Measurements from ENCODE around the gene SLC25A45.

The SLC25A45 gene

GRCh38 chr11:65429068-65429681, 46.7 kb upstream of the SLC25A45 start:
- H3K36me3 ChIP-seq (ENCODE audit: control insufficient read depth in 1 of 2, insufficient read depth in 2 of 2, low read length in 2 of 2): peaks cover 5 to 12% of the 10 kb centered on the region in 2 experiments
- H3K4ac ChIP-seq (ENCODE audit: low read depth, low read length): peak overlapping the region; percentile 33
- H2BK120ac ChIP-seq (ENCODE audit: insufficient read depth, low read length, poor library complexity): no peak overlapping the region
- no peak overlapping the region for H3K14ac ChIP-seq (ENCODE audit: low read length)
- no peak overlapping the region for H4K8ac ChIP-seq (ENCODE audit: low read depth, low read length)
- H3K27ac ChIP-seq (ENCODE audit: low read depth, low read length): peak overlapping the region; percentile 27
- H3K4me2 ChIP-seq (ENCODE audit: low read length): no peak overlapping the region
- DNase-seq: peak; percentile 83 to 88
- H2AK5ac ChIP-seq (ENCODE audit: low read length): no peak overlapping the region
- H3K9ac ChIP-seq (ENCODE audit: low read length): no peak overlapping the region
- H4K12ac ChIP-seq (ENCODE audit: low read depth, low read length): no peak overlapping the region
- no CpG with 5 or more reads among the region's 9 CpGs for WGBS (ENCODE audit: extremely low coverage, insufficient coverage, insufficient read length)
- H2BK12ac ChIP-seq (ENCODE audit: low read length): no peak overlapping the region
- no peaks in the 10 kb centered on the region for H3K27me3 ChIP-seq (ENCODE audit: insufficient read depth, low read length)
- peaks cover 6% of the 10 kb centered on the region for H3K79me1 ChIP-seq (ENCODE audit: low read length)
- H3K4me1 ChIP-seq (ENCODE audit: control insufficient read depth in 1 of 2, insufficient read depth in 2 of 2, low read length in 2 of 2): peaks cover 17 to 25% of the 10 kb centered on the region in 2 experiments
- H2AFZ ChIP-seq (ENCODE audit: insufficient read depth, low read length, poor library complexity): no peak overlapping the region
- H3K18ac ChIP-seq (ENCODE audit: low read length): peak overlapping the region; percentile 51
- peaks cover 22% of the 10 kb centered on the region for H3K79me2 ChIP-seq (ENCODE audit: control insufficient read depth, insufficient read depth, low read length, poor library complexity)
- no peak overlapping the region for H4K91ac ChIP-seq (ENCODE audit: low read depth, low read length)
- H3K4me3 ChIP-seq (ENCODE audit: low read depth, low read length): no peak overlapping the region
- no peak overlapping the region for H3K23ac ChIP-seq (ENCODE audit: low read length)
- H2BK5ac ChIP-seq (ENCODE audit: low read depth, low read length, poor library complexity): no peak overlapping the region
- no peaks in the 10 kb centered on the region for H3K9me3 ChIP-seq (ENCODE audit: insufficient read depth, low read depth, low read length)

- no peak overlapping the region for H3K23ac ChIP-seq (ENCODE audit: low read length)
- peaks cover 6% of the 10 kb centered on the region for H3K79me1 ChIP-seq (ENCODE audit: low read length)
- no peak overlapping the region for H4K12ac ChIP-seq (ENCODE audit: low read depth, low read length)
- no peak overlapping the region for H3K14ac ChIP-seq (ENCODE audit: low read length)
- H3K18ac ChIP-seq (ENCODE audit: low read length): no peak overlapping the region
- H3K4me3 ChIP-seq (ENCODE audit: low read depth, low read length): no peak overlapping the region
- no peak overlapping the region for H2AFZ ChIP-seq (ENCODE audit: insufficient read depth, low read length, poor library complexity)
- H2BK12ac ChIP-seq (ENCODE audit: low read length): no peak overlapping the region
- no peak overlapping the region for H4K8ac ChIP-seq (ENCODE audit: low read depth, low read length)
- peak in 1 of 2 donors; percentile 47 for DNase-seq
- no peak overlapping the region for H2BK120ac ChIP-seq (ENCODE audit: insufficient read depth, low read length, poor library complexity)
- H3K4me2 ChIP-seq (ENCODE audit: low read length): no peak overlapping the region
- no CpG with 5 or more reads among the region's 5 CpGs for WGBS (ENCODE audit: extremely low coverage, insufficient coverage, insufficient read length)
- H3K79me2 ChIP-seq (ENCODE audit: control insufficient read depth, insufficient read depth, low read length, poor library complexity): peaks cover 26% of the 10 kb centered on the region
- H3K4me1 ChIP-seq (ENCODE audit: control insufficient read depth in 1 of 2, insufficient read depth in 2 of 2, low read length in 2 of 2): peaks cover 17 to 29% of the 10 kb centered on the region in 2 experiments
- H3K9me3 ChIP-seq (ENCODE audit: insufficient read depth, low read depth, low read length): no peaks in the 10 kb centered on the region
- H2BK5ac ChIP-seq (ENCODE audit: low read depth, low read length, poor library complexity): no peak overlapping the region
- no peak overlapping the region for H3K27ac ChIP-seq (ENCODE audit: low read depth, low read length)
- peaks cover 5 to 9% of the 10 kb centered on the region in 2 experiments for H3K36me3 ChIP-seq (ENCODE audit: control insufficient read depth in 1 of 2, insufficient read depth in 2 of 2, low read length in 2 of 2)
- no peak overlapping the region for H3K9ac ChIP-seq (ENCODE audit: low read length)
- no peaks in the 10 kb centered on the region for H3K27me3 ChIP-seq (ENCODE audit: insufficient read depth, low read length)
- H4K91ac ChIP-seq (ENCODE audit: low read depth, low read length): no peak overlapping the region
- H2AK5ac ChIP-seq (ENCODE audit: low read length): no peak overlapping the region
- no peak overlapping the region for H3K4ac ChIP-seq (ENCODE audit: low read depth, low read length)
Measured at GRCh38 chr11:65428578-65429067, 46.2 kb upstream of the SLC25A45 start.

- Histone ChIP-seq H4K12ac (ENCODE audit: low read depth, low read length) (no peak overlapping the region), H3K23ac (ENCODE audit: low read length) (no peak overlapping the region), H3K27ac (ENCODE audit: low read depth, low read length) (peak overlapping the region; percentile 76), H3K18ac (ENCODE audit: low read length) (no peak overlapping the region), H4K8ac (ENCODE audit: low read depth, low read length) (no peak overlapping the region), H3K4me1 (ENCODE audit: control insufficient read depth in 1 of 2, insufficient read depth in 2 of 2, low read length in 2 of 2) (peaks cover 22 to 36% of the 10 kb centered on the region in 2 experiments), H3K4me3 (ENCODE audit: low read depth, low read length) (no peak overlapping the region), H4K91ac (ENCODE audit: low read depth, low read length) (no peak overlapping the region), H2AFZ (ENCODE audit: insufficient read depth, low read length, poor library complexity) (no peak overlapping the region), H3K4me2 (ENCODE audit: low read length) (peak overlapping the region; percentile 42), H3K4ac (ENCODE audit: low read depth, low read length) (peak overlapping the region; percentile 76), H3K9me3 (ENCODE audit: insufficient read depth, low read depth, low read length) (no peaks in the 10 kb centered on the region), H3K14ac (ENCODE audit: low read length) (no peak overlapping the region), H3K79me2 (ENCODE audit: control insufficient read depth, insufficient read depth, low read length, poor library complexity) (peaks cover 33% of the 10 kb centered on the region), H3K27me3 (ENCODE audit: insufficient read depth, low read length) (no peaks in the 10 kb centered on the region), H2AK5ac (ENCODE audit: low read length) (no peak overlapping the region), H3K9ac (ENCODE audit: low read length) (no peak overlapping the region), H2BK12ac (ENCODE audit: low read length) (peak overlapping the region; percentile 36), H2BK120ac (ENCODE audit: insufficient read depth, low read length, poor library complexity) (peak overlapping the region; percentile 45), H3K79me1 (ENCODE audit: low read length) (peaks cover 12% of the 10 kb centered on the region), H2BK5ac (ENCODE audit: low read depth, low read length, poor library complexity) (peak overlapping the region; percentile 27), H3K36me3 (ENCODE audit: control insufficient read depth in 1 of 2, insufficient read depth in 2 of 2, low read length in 2 of 2) (peaks cover 5 to 9% of the 10 kb centered on the region in 2 experiments)
- no CpG with 5 or more reads among the region's 11 CpGs for WGBS (ENCODE audit: extremely low coverage, insufficient coverage, insufficient read length)
- DNase-seq: peak; percentile 59 to 79
Measured at GRCh38 chr11:65427691-65428577, 45.5 kb upstream of the SLC25A45 start.

- H2BK120ac ChIP-seq (ENCODE audit: insufficient read depth, low read length, poor library complexity): peak overlapping the region; percentile 45
- peak overlapping the region; percentile 28 for H2AK5ac ChIP-seq (ENCODE audit: low read length)
- peak overlapping the region; percentile 13 for H3K9ac ChIP-seq (ENCODE audit: low read length)
Measured at GRCh38 chr11:65426839-65427690, 44.6 kb upstream of the SLC25A45 start.

More at GRCh38 chr11:65426839-65427690, 44.6 kb upstream of the SLC25A45 start:
- Histone ChIP-seq H3K36me3 (ENCODE audit: control insufficient read depth in 1 of 2, insufficient read depth in 2 of 2, low read length in 2 of 2) (peaks cover 5 to 9% of the 10 kb centered on the region in 2 experiments), H4K12ac (ENCODE audit: low read depth, low read length) (no peak overlapping the region), H3K14ac (ENCODE audit: low read length) (peak overlapping the region; percentile 46), H2BK5ac (ENCODE audit: low read depth, low read length, poor library complexity) (peak overlapping the region; percentile 27), H4K8ac (ENCODE audit: low read depth, low read length) (peak overlapping the region; percentile 24), H4K91ac (ENCODE audit: low read depth, low read length) (peak overlapping the region; percentile 48), H3K79me1 (ENCODE audit: low read length) (peaks cover 19% of the 10 kb centered on the region), H3K4ac (ENCODE audit: low read depth, low read length) (peak overlapping the region; percentile 3), H3K79me2 (ENCODE audit: control insufficient read depth, insufficient read depth, low read length, poor library complexity) (peaks cover 38% of the 10 kb centered on the region), H3K27me3 (ENCODE audit: insufficient read depth, low read length) (no peaks in the 10 kb centered on the region), H2AFZ (ENCODE audit: insufficient read depth, low read length, poor library complexity) (no peak overlapping the region), H3K27ac (ENCODE audit: low read depth, low read length) (peak overlapping the region; percentile 77), H3K4me3 (ENCODE audit: low read depth, low read length) (peak overlapping the region; percentile 10), H3K23ac (ENCODE audit: low read length) (no peak overlapping the region), H2BK12ac (ENCODE audit: low read length) (peak overlapping the region; percentile 20), H3K18ac (ENCODE audit: low read length) (peak overlapping the region; percentile 62), H3K4me1 (ENCODE audit: control insufficient read depth in 1 of 2, insufficient read depth in 2 of 2, low read length in 2 of 2) (peaks cover 24 to 40% of the 10 kb centered on the region in 2 experiments), H3K9me3 (ENCODE audit: insufficient read depth, low read depth, low read length) (no peaks in the 10 kb centered on the region), H3K4me2 (ENCODE audit: low read length) (peak overlapping the region; percentile 42)
- DNase-seq: peak; percentile 83 to 95
- no CpG with 5 or more reads among the region's 10 CpGs for WGBS (ENCODE audit: extremely low coverage, insufficient coverage, insufficient read length)

Measured in trophoblast cell (in vitro differentiated cells and primary cell).